ENCODE data around the gene CREB3L2.
"Not testable (repeated sequence)": the region's sequence is repeated elsewhere in the genome, so short reads cannot be mapped to it uniquely, and the experiment has no call there.

Gene CREB3L2

GRCh38 chr7:138014201-138014600 lies 12.3 kb upstream of the CREB3L2 start:
- in situ Hi-C loops (cut with MboI; ENCODE audit: low sequenced_read_pairs), result not testable (repeated sequence)

- in situ Hi-C loops (cut with MboI; ENCODE audit: low sequenced_read_pairs), result no loop called here
These were observed 7.4 kb upstream of the CREB3L2 start for GRCh38 chr7:138009350-138009653.

- in situ Hi-C loops (cut with MboI; ENCODE audit: low sequenced_read_pairs), result no loop called here
These were observed 6.9 kb upstream of the CREB3L2 start for GRCh38 chr7:138008588-138009349.

GRCh38 chr7:138008019-138008587 lies 6.2 kb upstream of the CREB3L2 start:
- in situ Hi-C loops (cut with MboI; ENCODE audit: low sequenced_read_pairs), result no loop called here

- in situ Hi-C loops (cut with MboI; ENCODE audit: low sequenced_read_pairs), result no loop called here
These were observed 4.2 kb upstream of the CREB3L2 start for GRCh38 chr7:138006106-138006505.

GRCh38 chr7:138004936-138005335 lies 3.0 kb upstream of the CREB3L2 start:
- in situ Hi-C loops (cut with MboI; ENCODE audit: low sequenced_read_pairs), result no loop called here

GRCh38 chr7:138004046-138004445 lies 2.2 kb upstream of the CREB3L2 start:
- in situ Hi-C loops (cut with MboI; ENCODE audit: low sequenced_read_pairs), result no loop called here

- in situ Hi-C loops (cut with MboI; ENCODE audit: low sequenced_read_pairs), result no loop called here
These were observed 923 bp upstream of the CREB3L2 start for GRCh38 chr7:138002828-138003189.

GRCh38 chr7:138002096-138002827 lies 376 bp upstream of the CREB3L2 start:
- in situ Hi-C loops (cut with MboI; ENCODE audit: low sequenced_read_pairs), result no loop called here

GRCh38 chr7:138000081-138000701 lies 1.7 kb downstream of the CREB3L2 start:
- in situ Hi-C loops (cut with MboI; ENCODE audit: low sequenced_read_pairs), result no loop called here

- in situ Hi-C loops (cut with MboI; ENCODE audit: low sequenced_read_pairs), result no loop called here
These were observed 2.3 kb downstream of the CREB3L2 start for GRCh38 chr7:137999496-138000080.

- in situ Hi-C loops (cut with MboI; ENCODE audit: low sequenced_read_pairs), result no loop called here
These were observed 3.6 kb downstream of the CREB3L2 start for GRCh38 chr7:137998250-137998649.

- in situ Hi-C loops (cut with MboI; ENCODE audit: low sequenced_read_pairs), result no loop called here
These were observed 5.0 kb downstream of the CREB3L2 start for GRCh38 chr7:137996871-137997270.

- in situ Hi-C loops (cut with MboI; ENCODE audit: low sequenced_read_pairs), result no loop called here
These were observed 5.5 kb downstream of the CREB3L2 start for GRCh38 chr7:137996386-137996851.

- in situ Hi-C loops (cut with MboI; ENCODE audit: low sequenced_read_pairs), result no loop called here
These were observed 7.7 kb downstream of the CREB3L2 start for GRCh38 chr7:137994216-137994615.

GRCh38 chr7:137993395-137993743 lies 8.5 kb downstream of the CREB3L2 start:
- in situ Hi-C loops (cut with MboI; ENCODE audit: low sequenced_read_pairs), result no loop called here

GRCh38 chr7:137992550-137993394 lies 9.1 kb downstream of the CREB3L2 start:
- in situ Hi-C loops (cut with MboI; ENCODE audit: low sequenced_read_pairs), result no loop called here

- in situ Hi-C loops (cut with MboI; ENCODE audit: low sequenced_read_pairs), result no loop called here
These were observed 9.8 kb downstream of the CREB3L2 start for GRCh38 chr7:137992104-137992549.

GRCh38 chr7:137990251-137990941 lies 11.5 kb downstream of the CREB3L2 start:
- in situ Hi-C loops (cut with MboI; ENCODE audit: low sequenced_read_pairs), result no loop called here

GRCh38 chr7:137989590-137989989 lies 12.3 kb downstream of the CREB3L2 start:
- in situ Hi-C loops (cut with MboI; ENCODE audit: low sequenced_read_pairs), result no loop called here
